Liver (tissue), 9 donors: ENCODE data around the gene LRRC61. TPM values are rescaled to one million over a fixed set of nuclear protein-coding genes. Genes with fewer than 3 reads are reported as not detected.

Source experiments
- DNase-seq: peaks from one replicate; pipeline ENCODE4 v3.0.0-alpha.2; 2017; ENCODE audit warnings: low spot score
- H3K27ac ChIP-seq, 2 donors: one replicate each; pipeline ENCODE4 v1.7.0; 2013; ENCODE audit warnings: inconsistent platforms in 2 of 2, low read length in 2 of 2, control low read depth in 1 of 2, low read depth in 1 of 2, mild to moderate bottlenecking in 1 of 2
- H3K27me3 ChIP-seq, 4 donors: one replicate each; pipeline versions ENCODE4 v1.6.1 to v1.7.0; 2013; ENCODE audit warnings: low read length in 3 of 4, inconsistent platforms in 1 of 4, mild to moderate bottlenecking in 1 of 4, moderate library complexity in 1 of 4; ENCODE audit not compliant: control insufficient read depth in 4 of 4, insufficient read depth in 4 of 4
- H3K36me3 ChIP-seq, 4 donors: one replicate each; pipeline versions ENCODE4 v1.6.1 to v1.7.0; 2013; ENCODE audit warnings: low read length in 3 of 4, mild to moderate bottlenecking in 3 of 4, low read depth in 1 of 4, moderate library complexity in 1 of 4; ENCODE audit not compliant: control insufficient read depth in 4 of 4, insufficient read depth in 3 of 4
- H3K4me1 ChIP-seq, 4 donors: one replicate each; pipeline versions ENCODE4 v1.6.1 to v1.7.0; 2013; ENCODE audit warnings: low read length in 3 of 4, mild to moderate bottlenecking in 3 of 4, moderate library complexity in 1 of 4; ENCODE audit not compliant: control insufficient read depth in 4 of 4, insufficient read depth in 4 of 4
- H3K4me3 ChIP-seq, 3 donors: one replicate each; pipeline versions ENCODE4 v1.6.1 to v1.7.0; 2013; ENCODE audit warnings: low read length in 3 of 3, control low read depth in 1 of 3, low read depth in 1 of 3, mild to moderate bottlenecking in 1 of 3
- H3K9ac ChIP-seq, 2 donors: one replicate each; pipeline ENCODE4 v1.7.0; 2013; ENCODE audit warnings: low read length in 2 of 2, mild to moderate bottlenecking in 2 of 2, moderate library complexity in 2 of 2, control low read depth in 1 of 2, low read depth in 1 of 2
- H3K9me3 ChIP-seq, 4 donors: one replicate each; pipeline versions ENCODE4 v1.6.1 to v1.7.0; 2013; ENCODE audit warnings: low read length in 3 of 4; ENCODE audit not compliant: control insufficient read depth in 4 of 4
- EGR1 ChIP-seq, 2 donors: IDR thresholded peaks; 2 replicates each; pipeline ENCODE4 v1.6.1; 2016 to 2018; ENCODE audit warnings: antibody characterized with exemption in 2 of 2, low read depth in 2 of 2
- FOXA1 ChIP-seq: IDR thresholded peaks from 2 replicates; pipeline ENCODE4 v1.6.1; 2016; ENCODE audit warnings: antibody characterized with exemption
- FOXA2 ChIP-seq: IDR thresholded peaks from 2 replicates; pipeline ENCODE4 v1.6.1; 2016; ENCODE audit warnings: antibody characterized with exemption
- GABPA ChIP-seq, 2 donors: IDR thresholded peaks in 1 of 2; conservative IDR thresholded peaks in 1 of 2; 2 replicates each; pipeline ENCODE4 v1.6.1; 2016; ENCODE audit warnings: antibody characterized with exemption in 2 of 2, mild to moderate bottlenecking in 1 of 2, moderate library complexity in 1 of 2
- JUND ChIP-seq, 2 donors: IDR thresholded peaks; 2 replicates each; pipeline ENCODE4 v1.6.1; 2016; ENCODE audit warnings: antibody characterized with exemption in 2 of 2
- NR2F2 ChIP-seq: IDR thresholded peaks from 2 replicates; pipeline ENCODE4 v1.6.1; 2016; ENCODE audit warnings: antibody characterized with exemption
- RAD21 ChIP-seq, 2 donors: IDR thresholded peaks; 2 replicates each; pipeline ENCODE4 v1.6.1; 2016; ENCODE audit warnings: antibody characterized with exemption in 2 of 2, mild to moderate bottlenecking in 2 of 2
- RXRA ChIP-seq, 2 donors: IDR thresholded peaks; 2 replicates each; pipeline ENCODE4 v1.6.1; 2017 to 2018; ENCODE audit warnings: antibody characterized with exemption in 2 of 2, mild to moderate bottlenecking in 1 of 2
- SP1 ChIP-seq: IDR thresholded peaks from 2 replicates; pipeline ENCODE4 v1.6.1; 2018; ENCODE audit warnings: antibody characterized with exemption, mild to moderate bottlenecking
- WGBS: extraction: QIAGEN DNeasy Blood & Tissue Kit; methylation state at CpG from one replicate; pipeline ENCODE4 v1.1.7; 2013; 5-methylcytosine and 5-hydroxymethylcytosine counted together
- polyA plus RNA-seq, 2 donors: library from polyadenylated mRNA; stranded (reverse) in 1 of 2; unstranded in 1 of 2; fragments of 200-250 nt in 1 of 2; fragments of >200 nt in 1 of 2; fragmentation: Nextera tagmentation in 1 of 2; extraction: Ambion mirVana in 1 of 2; gene quantifications; one replicate each; pipeline versions ENCODE4 v1.2.1 to v1.2.3, GENCODE V29; 2013 to 2015
- total RNA-seq, 2 donors: library from RNA; depleted of rRNA; stranded (reverse); fragments of >200 nt; gene quantifications; one replicate each; pipeline ENCODE4 v1.2.3, GENCODE V29; 2014
- TF ChIP-seq, protein P1 (sequence below): IDR thresholded peaks from 2 replicates; pipeline ENCODE4 v1.6.1; 2016; ENCODE audit warnings: antibody characterized with exemption
- TF ChIP-seq, protein P2 (sequence below): IDR thresholded peaks from 2 replicates; pipeline ENCODE4 v1.6.1; 2016; ENCODE audit warnings: antibody characterized with exemption, mild to moderate bottlenecking
- TF ChIP-seq, protein P3 (sequence below): IDR thresholded peaks from 2 replicates; pipeline ENCODE4 v1.6.1; 2016; ENCODE audit warnings: antibody characterized with exemption
- TF ChIP-seq, protein P4 (sequence below): fragments of 150-350 bp; IDR thresholded peaks from 2 replicates; pipeline ENCODE4 v1.5.1; 2017; ENCODE audit warnings: improper control_type of control experiment, low read depth, low read length; ENCODE audit not compliant: missing input control
- TF ChIP-seq, protein P5 (sequence below): IDR thresholded peaks from 2 replicates; pipeline ENCODE4 v1.6.1; 2016; ENCODE audit warnings: antibody characterized with exemption
- donor health status: healthy.
- donor health status: healthy.
- donor health status: healthy.
- donor health status: healthy.
- donor health status: healthy.

The LRRC61 gene
- total and polyA plus RNA-seq, 4 donors = 12.0 to 21.0 (median 15.6) TPM

DNA sequence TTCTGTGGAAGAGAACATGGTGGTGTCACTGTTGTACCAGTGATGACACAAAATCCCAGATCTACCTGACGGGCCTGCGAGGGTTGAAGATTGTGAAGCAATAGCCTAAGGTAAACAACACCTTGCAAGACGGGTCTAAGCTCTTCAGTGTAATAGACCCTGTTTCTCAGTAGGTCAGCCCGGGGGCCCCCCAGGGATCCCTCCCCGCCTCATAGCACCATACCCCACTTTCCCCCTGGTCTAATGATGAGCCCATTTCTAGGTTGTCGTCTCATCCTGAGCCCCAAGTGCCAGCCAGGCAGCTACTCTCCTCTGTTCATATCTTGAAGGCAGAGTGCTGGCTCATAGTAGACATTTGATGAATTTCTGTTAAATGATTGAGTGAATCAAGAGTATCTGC lies 2.7 kb downstream of the LRRC61 start:
- TF ChIP-seq RXRA (IDR thresholded peaks at IDR 0.05) (no peak), FOXA2 (no peak), EGR1 (IDR thresholded peaks at IDR 0.05; ENCODE audit: low read depth in 2 of 2) (no peak), GABPA (IDR thresholded peaks at IDR 0.05 in 1 of 2, conservative IDR thresholded peaks at IDR 0.05 in 1 of 2) (no peak), FOXA1 (no peak)
- TF ChIP-seq, protein P1, sequence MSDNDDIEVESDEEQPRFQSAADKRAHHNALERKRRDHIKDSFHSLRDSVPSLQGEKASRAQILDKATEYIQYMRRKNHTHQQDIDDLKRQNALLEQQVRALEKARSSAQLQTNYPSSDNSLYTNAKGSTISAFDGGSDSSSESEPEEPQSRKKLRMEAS = no peak
- TF ChIP-seq, protein P2, sequence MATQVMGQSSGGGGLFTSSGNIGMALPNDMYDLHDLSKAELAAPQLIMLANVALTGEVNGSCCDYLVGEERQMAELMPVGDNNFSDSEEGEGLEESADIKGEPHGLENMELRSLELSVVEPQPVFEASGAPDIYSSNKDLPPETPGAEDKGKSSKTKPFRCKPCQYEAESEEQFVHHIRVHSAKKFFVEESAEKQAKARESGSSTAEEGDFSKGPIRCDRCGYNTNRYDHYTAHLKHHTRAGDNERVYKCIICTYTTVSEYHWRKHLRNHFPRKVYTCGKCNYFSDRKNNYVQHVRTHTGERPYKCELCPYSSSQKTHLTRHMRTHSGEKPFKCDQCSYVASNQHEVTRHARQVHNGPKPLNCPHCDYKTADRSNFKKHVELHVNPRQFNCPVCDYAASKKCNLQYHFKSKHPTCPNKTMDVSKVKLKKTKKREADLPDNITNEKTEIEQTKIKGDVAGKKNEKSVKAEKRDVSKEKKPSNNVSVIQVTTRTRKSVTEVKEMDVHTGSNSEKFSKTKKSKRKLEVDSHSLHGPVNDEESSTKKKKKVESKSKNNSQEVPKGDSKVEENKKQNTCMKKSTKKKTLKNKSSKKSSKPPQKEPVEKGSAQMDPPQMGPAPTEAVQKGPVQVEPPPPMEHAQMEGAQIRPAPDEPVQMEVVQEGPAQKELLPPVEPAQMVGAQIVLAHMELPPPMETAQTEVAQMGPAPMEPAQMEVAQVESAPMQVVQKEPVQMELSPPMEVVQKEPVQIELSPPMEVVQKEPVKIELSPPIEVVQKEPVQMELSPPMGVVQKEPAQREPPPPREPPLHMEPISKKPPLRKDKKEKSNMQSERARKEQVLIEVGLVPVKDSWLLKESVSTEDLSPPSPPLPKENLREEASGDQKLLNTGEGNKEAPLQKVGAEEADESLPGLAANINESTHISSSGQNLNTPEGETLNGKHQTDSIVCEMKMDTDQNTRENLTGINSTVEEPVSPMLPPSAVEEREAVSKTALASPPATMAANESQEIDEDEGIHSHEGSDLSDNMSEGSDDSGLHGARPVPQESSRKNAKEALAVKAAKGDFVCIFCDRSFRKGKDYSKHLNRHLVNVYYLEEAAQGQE = no peak
- TF ChIP-seq, protein P3, sequence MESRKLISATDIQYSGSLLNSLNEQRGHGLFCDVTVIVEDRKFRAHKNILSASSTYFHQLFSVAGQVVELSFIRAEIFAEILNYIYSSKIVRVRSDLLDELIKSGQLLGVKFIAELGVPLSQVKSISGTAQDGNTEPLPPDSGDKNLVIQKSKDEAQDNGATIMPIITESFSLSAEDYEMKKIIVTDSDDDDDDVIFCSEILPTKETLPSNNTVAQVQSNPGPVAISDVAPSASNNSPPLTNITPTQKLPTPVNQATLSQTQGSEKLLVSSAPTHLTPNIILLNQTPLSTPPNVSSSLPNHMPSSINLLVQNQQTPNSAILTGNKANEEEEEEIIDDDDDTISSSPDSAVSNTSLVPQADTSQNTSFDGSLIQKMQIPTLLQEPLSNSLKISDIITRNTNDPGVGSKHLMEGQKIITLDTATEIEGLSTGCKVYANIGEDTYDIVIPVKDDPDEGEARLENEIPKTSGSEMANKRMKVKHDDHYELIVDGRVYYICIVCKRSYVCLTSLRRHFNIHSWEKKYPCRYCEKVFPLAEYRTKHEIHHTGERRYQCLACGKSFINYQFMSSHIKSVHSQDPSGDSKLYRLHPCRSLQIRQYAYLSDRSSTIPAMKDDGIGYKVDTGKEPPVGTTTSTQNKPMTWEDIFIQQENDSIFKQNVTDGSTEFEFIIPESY = no peak
- peak overlapping the region; percentile 6 to 84 for H3K27ac ChIP-seq
- peaks cover 3 to 34% (median 20%) of the 10 kb centered on the region in 4 donors for H3K4me1 ChIP-seq
- DNase-seq = no peak
- no peaks in the 10 kb centered on the region for H3K27me3 ChIP-seq
- H3K4me3 ChIP-seq = no peak overlapping the region
- no peaks in the 10 kb centered on the region for H3K9me3 ChIP-seq
- WGBS = 91% methylated on average over 6 of the region's 6 CpGs
- no peak overlapping the region for H3K9ac ChIP-seq
- peaks cover 2 to 26% (median 11%) of the 10 kb centered on the region in 4 donors for H3K36me3 ChIP-seq

DNA sequence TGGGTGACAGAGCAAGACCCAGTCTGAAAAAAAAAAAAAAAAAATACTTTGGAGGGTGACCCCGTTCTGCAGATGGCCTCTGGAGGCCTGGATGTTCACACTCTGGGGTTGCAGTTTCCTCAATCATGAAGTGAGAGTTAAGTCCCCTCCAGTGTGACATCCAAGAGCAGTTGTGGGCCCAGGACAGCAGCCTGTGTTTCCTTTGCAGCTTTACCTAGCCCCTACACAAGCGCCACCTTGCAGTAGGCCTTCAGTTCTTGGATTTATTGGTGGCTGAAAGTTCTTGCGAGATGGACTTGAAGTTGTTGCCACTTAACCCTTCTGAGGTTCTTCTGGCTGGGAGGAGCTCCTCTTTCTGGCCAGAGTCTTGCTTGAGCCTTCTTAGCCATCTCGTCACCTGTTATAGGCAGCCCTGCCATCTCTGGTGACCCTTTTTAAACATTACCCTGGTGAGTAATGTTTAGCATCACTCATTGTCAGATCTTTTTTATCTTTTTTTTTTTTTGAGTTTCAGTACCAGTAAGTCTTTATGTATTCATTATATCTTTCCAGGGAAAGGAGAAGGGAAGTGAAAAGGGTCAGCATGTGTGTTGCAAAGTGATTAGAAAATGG lies 3.6 kb downstream of the LRRC61 start:
- H3K4me1 ChIP-seq = peaks cover 1 to 27% (median 17%) of the 10 kb centered on the region in 4 donors
- H3K27me3 ChIP-seq = no peaks in the 10 kb centered on the region
- H3K9ac ChIP-seq = no peak overlapping the region
- WGBS = 92% methylated on average over 4 of the region's 4 CpGs
- no peak overlapping the region for H3K27ac ChIP-seq
- no peak overlapping the region for H3K4me3 ChIP-seq
- TF ChIP-seq NR2F2 (no peak), SP1 (no peak), RAD21 (IDR thresholded peaks at IDR 0.05) (no peak), FOXA2 (no peak), JUND (IDR thresholded peaks at IDR 0.05) (no peak)
- TF ChIP-seq, protein P4, sequence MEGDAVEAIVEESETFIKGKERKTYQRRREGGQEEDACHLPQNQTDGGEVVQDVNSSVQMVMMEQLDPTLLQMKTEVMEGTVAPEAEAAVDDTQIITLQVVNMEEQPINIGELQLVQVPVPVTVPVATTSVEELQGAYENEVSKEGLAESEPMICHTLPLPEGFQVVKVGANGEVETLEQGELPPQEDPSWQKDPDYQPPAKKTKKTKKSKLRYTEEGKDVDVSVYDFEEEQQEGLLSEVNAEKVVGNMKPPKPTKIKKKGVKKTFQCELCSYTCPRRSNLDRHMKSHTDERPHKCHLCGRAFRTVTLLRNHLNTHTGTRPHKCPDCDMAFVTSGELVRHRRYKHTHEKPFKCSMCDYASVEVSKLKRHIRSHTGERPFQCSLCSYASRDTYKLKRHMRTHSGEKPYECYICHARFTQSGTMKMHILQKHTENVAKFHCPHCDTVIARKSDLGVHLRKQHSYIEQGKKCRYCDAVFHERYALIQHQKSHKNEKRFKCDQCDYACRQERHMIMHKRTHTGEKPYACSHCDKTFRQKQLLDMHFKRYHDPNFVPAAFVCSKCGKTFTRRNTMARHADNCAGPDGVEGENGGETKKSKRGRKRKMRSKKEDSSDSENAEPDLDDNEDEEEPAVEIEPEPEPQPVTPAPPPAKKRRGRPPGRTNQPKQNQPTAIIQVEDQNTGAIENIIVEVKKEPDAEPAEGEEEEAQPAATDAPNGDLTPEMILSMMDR = no peak
- TF ChIP-seq, protein P5, sequence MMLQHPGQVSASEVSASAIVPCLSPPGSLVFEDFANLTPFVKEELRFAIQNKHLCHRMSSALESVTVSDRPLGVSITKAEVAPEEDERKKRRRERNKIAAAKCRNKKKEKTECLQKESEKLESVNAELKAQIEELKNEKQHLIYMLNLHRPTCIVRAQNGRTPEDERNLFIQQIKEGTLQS = no peak
- TF ChIP-seq, protein P3 = no peak
- no peak for DNase-seq
- no peaks in the 10 kb centered on the region for H3K9me3 ChIP-seq
- H3K36me3 ChIP-seq = peaks cover 2 to 33% (median 16%) of the 10 kb centered on the region in 4 donors
